Osteoblast (primary cell): ENCODE data around the gene PNLIPRP3. TPM values are rescaled to one million over a fixed set of nuclear protein-coding genes. Genes with fewer than 3 reads are reported as not detected.

ENCODE experiments used
- DNase-seq: peaks from one replicate; pipeline ENCODE4 v3.0.0; 2011; ENCODE audit warnings: low spot score, mixed read lengths; ENCODE audit not compliant: insufficient read length; ENCODE audit errors: missing footprints
- H2AFZ ChIP-seq: 2 replicates; pipeline ENCODE4 v1.6.0; 2011; ENCODE audit warnings: mild to moderate bottlenecking, low read length
- H3K27ac ChIP-seq: 2 replicates; pipeline ENCODE4 v1.5.1; 2011; ENCODE audit warnings: mild to moderate bottlenecking, low read depth, low read length, moderate library complexity
- H3K27me3 ChIP-seq: 2 replicates; pipeline ENCODE4 v1.6.0; 2012; ENCODE audit warnings: mild to moderate bottlenecking, control low read depth, inconsistent platforms, low read length, moderate library complexity; ENCODE audit not compliant: insufficient read depth
- H3K36me3 ChIP-seq: 2 replicates; pipeline ENCODE4 v1.5.1; 2011; ENCODE audit warnings: mild to moderate bottlenecking, low read length, control low read depth, moderate library complexity; ENCODE audit not compliant: insufficient read depth
- H3K4me1 ChIP-seq: 2 replicates; pipeline ENCODE4 v1.5.1; 2011; ENCODE audit warnings: mild to moderate bottlenecking, low read length, control low read depth, moderate library complexity; ENCODE audit not compliant: insufficient read depth
- H3K4me2 ChIP-seq: 2 replicates; pipeline ENCODE4 v1.6.0; 2011; ENCODE audit warnings: mild to moderate bottlenecking, low read length; ENCODE audit not compliant: insufficient read depth
- H3K4me3 ChIP-seq: fragments of 200-600 bp; sonication (generic); 3 replicates; pipeline ENCODE4 v1.5.1; 2012; ENCODE audit warnings: mild to moderate bottlenecking, low read length, inconsistent platforms; ENCODE audit not compliant: insufficient read depth
- H3K79me2 ChIP-seq: 2 replicates; pipeline ENCODE4 v1.6.0; 2012; ENCODE audit warnings: mild to moderate bottlenecking, low read length, control low read depth, inconsistent platforms; ENCODE audit not compliant: insufficient read depth
- H3K9me3 ChIP-seq: 2 replicates; pipeline ENCODE4 v1.5.1; 2011; ENCODE audit warnings: low read depth, low read length, control low read depth
- H4K20me1 ChIP-seq: 2 replicates; pipeline ENCODE4 v1.6.0; 2012; ENCODE audit warnings: mild to moderate bottlenecking, low read length, control low read depth; ENCODE audit not compliant: insufficient read depth
- total RNA-seq: library from RNA; depleted of rRNA; stranded (reverse); fragments of >200 nt; gene quantifications from 2 replicates; pipeline ENCODE4 v1.2.3, GENCODE V29; 2012
- TF ChIP-seq, protein P1 (sequence below): IDR thresholded peaks from 2 replicates; pipeline ENCODE4 v1.5.1; 2011; ENCODE audit warnings: mild to moderate bottlenecking, low read depth, low read length, moderate library complexity; ENCODE audit errors: extremely low read depth

The PNLIPRP3 gene
- total RNA-seq, 1 donor, result 0.72 TPM

- DNase-seq, result no peak
- Histone ChIP-seq H3K9me3 (no peaks in the 10 kb centered on the region), H4K20me1 (no peaks in the 10 kb centered on the region), H3K79me2 (no peaks in the 10 kb centered on the region), H2AFZ (no peak overlapping the region), H3K27me3 (no peaks in the 10 kb centered on the region), H3K4me1 (no peaks in the 10 kb centered on the region), H3K4me2 (no peak overlapping the region), H3K27ac (no peak overlapping the region), H3K36me3 (no peaks in the 10 kb centered on the region), H3K4me3 (no peak overlapping the region)
- TF ChIP-seq, protein P1, sequence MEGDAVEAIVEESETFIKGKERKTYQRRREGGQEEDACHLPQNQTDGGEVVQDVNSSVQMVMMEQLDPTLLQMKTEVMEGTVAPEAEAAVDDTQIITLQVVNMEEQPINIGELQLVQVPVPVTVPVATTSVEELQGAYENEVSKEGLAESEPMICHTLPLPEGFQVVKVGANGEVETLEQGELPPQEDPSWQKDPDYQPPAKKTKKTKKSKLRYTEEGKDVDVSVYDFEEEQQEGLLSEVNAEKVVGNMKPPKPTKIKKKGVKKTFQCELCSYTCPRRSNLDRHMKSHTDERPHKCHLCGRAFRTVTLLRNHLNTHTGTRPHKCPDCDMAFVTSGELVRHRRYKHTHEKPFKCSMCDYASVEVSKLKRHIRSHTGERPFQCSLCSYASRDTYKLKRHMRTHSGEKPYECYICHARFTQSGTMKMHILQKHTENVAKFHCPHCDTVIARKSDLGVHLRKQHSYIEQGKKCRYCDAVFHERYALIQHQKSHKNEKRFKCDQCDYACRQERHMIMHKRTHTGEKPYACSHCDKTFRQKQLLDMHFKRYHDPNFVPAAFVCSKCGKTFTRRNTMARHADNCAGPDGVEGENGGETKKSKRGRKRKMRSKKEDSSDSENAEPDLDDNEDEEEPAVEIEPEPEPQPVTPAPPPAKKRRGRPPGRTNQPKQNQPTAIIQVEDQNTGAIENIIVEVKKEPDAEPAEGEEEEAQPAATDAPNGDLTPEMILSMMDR, result no peak
Observed at GRCh38 chr10:116408719-116409118, 18.9 kb upstream of the PNLIPRP3 start.

DNA sequence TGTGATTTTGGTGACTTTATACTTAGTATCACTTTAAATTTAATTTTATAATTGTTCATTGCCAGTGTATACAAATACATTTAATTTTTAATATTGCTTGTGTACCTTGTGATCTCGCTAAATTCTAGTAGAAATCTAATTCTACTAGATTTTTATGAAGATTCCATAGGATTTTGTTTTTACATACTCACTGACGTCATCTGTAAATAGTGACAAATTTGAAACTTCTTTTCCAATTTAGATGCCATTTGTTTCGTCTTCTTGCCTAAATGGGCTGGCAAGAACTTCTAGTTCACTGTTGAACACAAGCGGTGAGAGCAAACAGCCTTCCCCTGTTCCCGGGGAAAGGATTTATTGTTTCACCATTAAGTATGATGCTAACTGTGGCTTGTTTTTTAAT lies 17.3 kb upstream of the PNLIPRP3 start:
- H3K4me1 ChIP-seq, result no peaks in the 10 kb centered on the region
- no peaks in the 10 kb centered on the region for H3K9me3 ChIP-seq
- DNase-seq, result no peak
- no peak overlapping the region for H3K4me3 ChIP-seq
- H4K20me1 ChIP-seq, result no peaks in the 10 kb centered on the region
- no peaks in the 10 kb centered on the region for H3K27me3 ChIP-seq
- no peak overlapping the region for H3K27ac ChIP-seq
- no peak overlapping the region for H3K4me2 ChIP-seq
- no peaks in the 10 kb centered on the region for H3K79me2 ChIP-seq
- TF ChIP-seq, protein P1, result no peak
- H2AFZ ChIP-seq, result no peak overlapping the region
- H3K36me3 ChIP-seq, result no peaks in the 10 kb centered on the region

- Histone ChIP-seq H3K4me1 (no peaks in the 10 kb centered on the region), H2AFZ (no peak overlapping the region), H3K4me2 (no peak overlapping the region), H4K20me1 (no peaks in the 10 kb centered on the region), H3K79me2 (no peaks in the 10 kb centered on the region), H3K27ac (no peak overlapping the region), H3K27me3 (no peaks in the 10 kb centered on the region), H3K9me3 (no peaks in the 10 kb centered on the region), H3K36me3 (no peaks in the 10 kb centered on the region), H3K4me3 (no peak overlapping the region)
- TF ChIP-seq, protein P1, result no peak
- DNase-seq, result no peak
Observed at GRCh38 chr10:116417821-116418220, 9.8 kb upstream of the PNLIPRP3 start.

GRCh38 chr10:116418389-116418788 lies 9.3 kb upstream of the PNLIPRP3 start:
- DNase-seq, result no peak
- H3K79me2 ChIP-seq, result no peaks in the 10 kb centered on the region
- TF ChIP-seq, protein P1, result no peak
- no peaks in the 10 kb centered on the region for H3K27me3 ChIP-seq
- H3K4me3 ChIP-seq, result no peak overlapping the region
- no peaks in the 10 kb centered on the region for H3K9me3 ChIP-seq
- H3K36me3 ChIP-seq, result no peaks in the 10 kb centered on the region
- H3K27ac ChIP-seq, result no peak overlapping the region
- no peaks in the 10 kb centered on the region for H4K20me1 ChIP-seq
- H3K4me1 ChIP-seq, result no peaks in the 10 kb centered on the region
- no peak overlapping the region for H3K4me2 ChIP-seq
- H2AFZ ChIP-seq, result no peak overlapping the region
